OCI-LY1 (cell line): Measurements from ENCODE around the gene TAF11L14.
A peak's percentile ranks its signal among the peaks of the same experiment; 100 is the strongest.
"Not testable (repeated sequence)": the region's sequence is repeated elsewhere in the genome, so short reads cannot be mapped to it uniquely, and the experiment has no call there.

Experiments used
- H2AFZ ChIP-seq: fragments of 200-600 bp; sonication (generic), shearing (Covaris generic); 2 replicates; pipeline ENCODE4 v1.6.0; 2014; ENCODE audit warnings: antibody characterized with exemption, mild to moderate bottlenecking, low read length
- H3F3A ChIP-seq: fragments of 200-600 bp; sonication (generic), shearing (Covaris generic); 2 replicates; pipeline ENCODE4 v1.6.0; 2014; ENCODE audit warnings: mild to moderate bottlenecking, antibody characterized with exemption, low read length, moderate library complexity; ENCODE audit not compliant: insufficient read depth
- H3K27ac ChIP-seq: fragments of 200-600 bp; sonication (generic); 2 replicates; pipeline ENCODE4 v1.5.1; 2014; ENCODE audit warnings: low read length, mixed run types, mild to moderate bottlenecking, low read depth; ENCODE audit not compliant: poor library complexity, severe bottlenecking
- H3K27me3 ChIP-seq: fragments of 200-600 bp; sonication (generic); 2 replicates; pipeline ENCODE4 v1.6.0; 2014; ENCODE audit warnings: antibody characterized with exemption, mild to moderate bottlenecking, low read length, moderate library complexity; ENCODE audit not compliant: insufficient read depth
- H3K36me3 ChIP-seq: fragments of 200-600 bp; sonication (generic); 2 replicates; pipeline ENCODE4 v1.6.1; 2014; ENCODE audit warnings: mild to moderate bottlenecking, antibody characterized with exemption, low read length, moderate library complexity, mixed read lengths; ENCODE audit not compliant: insufficient read depth
- H3K4me1 ChIP-seq: fragments of 200-600 bp; sonication (generic); 2 replicates; pipeline ENCODE4 v1.5.1; 2014; ENCODE audit warnings: mild to moderate bottlenecking, low read length, moderate library complexity; ENCODE audit not compliant: insufficient read depth, severe bottlenecking
- H3K4me2 ChIP-seq: fragments of 200-600 bp; sonication (generic), shearing (Covaris generic); 2 replicates; pipeline ENCODE4 v1.6.1; 2014; ENCODE audit warnings: low read length
- H3K4me3 ChIP-seq: fragments of 200-600 bp; sonication (generic); 2 replicates; pipeline ENCODE4 v1.5.1; 2014; ENCODE audit warnings: low read length, low read depth, mild to moderate bottlenecking, mixed read lengths; ENCODE audit not compliant: poor library complexity, severe bottlenecking
- H3K79me2 ChIP-seq: fragments of 200-600 bp; shearing (Covaris generic); 2 replicates; pipeline ENCODE4 v1.6.1; 2016; ENCODE audit warnings: mixed run types, low read length, mixed read lengths; ENCODE audit not compliant: insufficient read depth
- H3K9ac ChIP-seq: fragments of 200-600 bp; sonication (generic), shearing (Covaris generic); 2 replicates; pipeline ENCODE4 v1.6.1; 2014; ENCODE audit warnings: mild to moderate bottlenecking, low read length, mixed read lengths
- H3K9me2 ChIP-seq: fragments of 200-600 bp; sonication (generic), shearing (Covaris generic); 2 replicates; pipeline ENCODE4 v1.6.1; 2014; ENCODE audit warnings: low read depth, mild to moderate bottlenecking, low read length, mixed read lengths
- H3K9me3 ChIP-seq: fragments of 200-600 bp; shearing (Covaris generic); 2 replicates; pipeline ENCODE4 v1.6.1; 2014; ENCODE audit warnings: low read length, mixed read lengths
- H4K20me1 ChIP-seq: fragments of 200-600 bp; sonication (generic), shearing (Covaris generic); 2 replicates; pipeline ENCODE4 v1.6.0; 2016; ENCODE audit warnings: mild to moderate bottlenecking, low read length; ENCODE audit not compliant: insufficient read depth
- CTCF ChIP-seq: fragments of 200-600 bp; sonication (generic), shearing (Covaris generic); IDR thresholded peaks from 2 replicates; pipeline ENCODE4 v1.5.1; 2017; ENCODE audit warnings: mild to moderate bottlenecking, antibody characterized with exemption, low read length, moderate library complexity, mixed read lengths
- EZH2 ChIP-seq: fragments of 200-600 bp; sonication (generic), shearing (Covaris generic); IDR thresholded peaks from 2 replicates; pipeline ENCODE4 v1.8.0; 2017; ENCODE audit warnings: borderline replicate concordance, mixed run types, mild to moderate bottlenecking, antibody characterized with exemption, low read length, moderate library complexity, mixed read lengths

TAF11L14 gene

GRCh38 chr5:17619354-17619753, 14.9 kb upstream of the TAF11L14 start:
- Histone ChIP-seq H3K4me2 (no peak overlapping the region), H3K4me3 (no peak overlapping the region), H3K36me3 (no peaks in the 10 kb centered on the region), H3K9ac (no peak overlapping the region), H3K4me1 (no peaks in the 10 kb centered on the region), H3K79me2 (no peaks in the 10 kb centered on the region), H3F3A (no peaks in the 10 kb centered on the region), H3K27ac (no peak overlapping the region), H3K9me3 (no peaks in the 10 kb centered on the region), H2AFZ (no peak overlapping the region), H3K27me3 (no peaks in the 10 kb centered on the region), H3K9me2 (no peaks in the 10 kb centered on the region), H4K20me1 (no peaks in the 10 kb centered on the region)
- TF ChIP-seq CTCF, result no peak
- no peak for TF ChIP-seq EZH2

DNA sequence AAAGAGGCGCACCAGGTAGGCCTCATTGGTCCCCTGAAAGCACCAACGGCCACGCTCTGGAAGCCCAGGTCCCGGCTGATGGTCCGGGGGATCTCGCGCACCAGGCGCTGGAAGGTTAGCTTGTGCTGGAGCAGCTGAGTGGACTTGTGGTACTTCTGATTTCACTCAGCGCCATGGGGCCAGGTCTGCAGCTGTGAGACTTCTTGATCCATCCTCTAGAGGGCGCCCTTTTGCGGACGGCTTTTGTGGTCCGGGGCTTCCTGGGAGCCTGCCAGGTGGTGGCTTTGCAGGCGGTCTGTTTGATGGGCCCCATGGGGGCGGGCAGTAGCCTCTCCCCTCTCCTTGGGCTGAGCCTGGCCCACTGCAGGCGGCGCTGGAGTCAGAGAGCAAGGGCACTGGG, 13.6 kb upstream of the TAF11L14 start:
- Histone ChIP-seq H4K20me1 (no peaks in the 10 kb centered on the region), H3K79me2 (no peaks in the 10 kb centered on the region), H3K4me1 (no peaks in the 10 kb centered on the region), H3K36me3 (no peaks in the 10 kb centered on the region), H3K27me3 (no peaks in the 10 kb centered on the region), H2AFZ (no peak overlapping the region), H3K27ac (no peak overlapping the region), H3K9me3 (no peaks in the 10 kb centered on the region), H3K4me2 (no peak overlapping the region), H3K4me3 (no peak overlapping the region), H3K9ac (no peak overlapping the region), H3F3A (no peaks in the 10 kb centered on the region), H3K9me2 (no peaks in the 10 kb centered on the region)
- TF ChIP-seq EZH2 (no peak), CTCF (peak; percentile 50; the same call in 1 of the 2 replicates)

- H3K4me1 ChIP-seq, result no peaks in the 10 kb centered on the region
- H4K20me1 ChIP-seq, result no peaks in the 10 kb centered on the region
- no peak for TF ChIP-seq CTCF
- no peak for TF ChIP-seq EZH2
- no peak overlapping the region for H3K4me2 ChIP-seq
- no peaks in the 10 kb centered on the region for H3K36me3 ChIP-seq
- H3K9me3 ChIP-seq, result no peaks in the 10 kb centered on the region
- H3K9ac ChIP-seq, result no peak overlapping the region
- H3K9me2 ChIP-seq, result no peaks in the 10 kb centered on the region
- H3K27me3 ChIP-seq, result no peaks in the 10 kb centered on the region
- H3K79me2 ChIP-seq, result no peaks in the 10 kb centered on the region
- H2AFZ ChIP-seq, result no peak overlapping the region
- H3F3A ChIP-seq, result no peaks in the 10 kb centered on the region
- no peak overlapping the region for H3K4me3 ChIP-seq
- no peak overlapping the region for H3K27ac ChIP-seq
These were observed 8.6 kb upstream of the TAF11L14 start for GRCh38 chr5:17625686-17626085.

DNA sequence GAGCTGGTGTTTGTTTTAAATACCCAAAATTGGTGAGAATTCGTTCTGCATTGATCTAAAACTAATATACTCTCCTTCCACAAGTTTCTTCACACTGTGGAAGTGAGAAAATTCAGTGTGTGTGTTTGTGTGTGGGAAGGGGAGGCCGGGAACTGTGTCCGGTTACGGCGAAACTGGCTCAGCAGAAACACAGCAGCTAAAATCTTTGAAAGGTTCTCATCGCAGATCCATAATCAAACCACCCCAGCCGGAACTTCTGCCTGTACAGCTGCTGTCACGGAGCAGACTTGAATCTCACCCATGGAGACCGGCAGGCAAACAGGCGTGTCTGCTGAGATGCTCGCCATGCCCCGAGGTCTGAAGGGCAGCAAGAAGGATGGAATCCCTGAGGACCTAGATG, 2.5 kb upstream of the TAF11L14 start, which contains the start of gene TAF11L13:
Gene TAF11L13 (plus strand): TSS at position 301 of the 400 bp plus-strand sequence.
- H3K4me2 ChIP-seq, result not testable (repeated sequence)

DNA sequence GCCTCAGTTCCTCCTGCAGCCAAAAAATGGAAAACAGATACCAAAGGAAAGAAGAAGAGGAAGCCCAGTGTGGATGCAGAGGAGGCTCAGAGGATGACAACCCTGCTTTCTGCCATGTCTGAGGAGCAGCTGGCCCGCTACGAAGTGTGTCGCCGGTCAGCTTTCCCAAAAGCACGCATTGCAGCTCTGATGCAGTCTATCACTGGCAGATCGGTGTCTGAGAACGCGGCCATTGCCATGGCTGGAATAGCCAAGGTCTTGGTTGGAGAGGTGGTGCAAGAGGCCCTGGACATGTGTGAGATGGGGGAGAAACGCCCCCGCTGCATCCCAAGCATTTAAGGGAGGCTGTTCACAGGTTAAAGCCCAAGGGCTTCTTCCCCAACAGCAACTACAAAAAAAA, 15.0 kb downstream of the TAF11L14 start:
- H3K9me2 ChIP-seq, H3K27me3 ChIP-seq, H3K79me2 ChIP-seq, H3K36me3 ChIP-seq, H2AFZ ChIP-seq, H3K4me3 ChIP-seq, H3K9ac ChIP-seq, H3K27ac ChIP-seq, H3K9me3 ChIP-seq, H3F3A ChIP-seq, H3K4me1 ChIP-seq, H4K20me1 ChIP-seq, H3K4me2 ChIP-seq: not testable (repeated sequence)

More for the DNA sequence above, 2.5 kb upstream of the TAF11L14 start, which contains the start of gene TAF11L13:
- H3K36me3 ChIP-seq, H3K27me3 ChIP-seq, H3K27ac ChIP-seq, H3K9me3 ChIP-seq, H3K9ac ChIP-seq, H2AFZ ChIP-seq, H3K4me1 ChIP-seq, H3K79me2 ChIP-seq, H4K20me1 ChIP-seq, H3F3A ChIP-seq, H3K4me3 ChIP-seq, H3K9me2 ChIP-seq: not testable (repeated sequence)
